Fibroblast of the conjunctiva (primary cell): ENCODE data around the gene ABCA6.

ENCODE experiments used
- DNase-seq: peaks from one replicate; pipeline ENCODE4 v3.0.0-alpha.2; 2010; ENCODE audit warnings: low read depth

Gene ABCA6

GRCh38 chr17:69046121-69046807, 95.4 kb downstream of the ABCA6 start:
- DNase-seq: no peak

DNA sequence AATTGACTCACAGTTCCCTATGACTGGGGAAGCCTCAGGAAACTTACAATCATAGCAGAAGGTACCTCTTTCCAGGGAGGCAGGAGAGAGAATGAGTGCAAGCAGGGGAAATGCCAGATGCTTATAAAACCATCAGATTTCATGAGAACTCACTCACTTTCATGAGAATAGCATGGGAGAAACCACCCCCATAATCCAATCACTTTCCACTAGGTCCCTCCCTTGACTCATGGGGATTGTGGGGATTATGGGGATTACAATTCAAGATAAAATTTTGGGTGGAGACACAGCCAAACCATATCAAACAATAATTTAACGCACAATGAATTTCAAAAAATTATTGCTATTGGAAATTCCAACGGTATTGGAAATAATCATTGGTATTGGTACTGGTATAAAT, 96.0 kb downstream of the ABCA6 start:
- no peak for DNase-seq

DNA sequence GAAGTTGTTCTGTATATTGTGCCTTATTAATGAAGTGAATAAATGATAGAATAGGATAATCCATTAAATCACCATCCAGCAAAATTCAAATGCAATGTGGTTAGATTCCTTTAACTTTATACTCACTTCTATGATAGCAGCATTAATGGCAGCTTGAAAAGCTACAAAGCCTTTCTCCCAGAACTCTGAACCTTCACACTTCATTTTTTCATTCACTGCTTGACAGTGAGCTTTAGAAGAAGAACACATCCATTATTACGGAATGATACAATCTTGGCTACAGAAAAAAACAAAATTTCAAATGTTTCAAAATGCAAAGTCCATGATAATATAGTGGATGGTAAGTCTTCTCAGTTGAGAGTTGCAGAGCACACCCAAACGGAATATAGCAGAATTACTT, 97.3 kb downstream of the ABCA6 start:
- DNase-seq: no peak

GRCh38 chr17:69043098-69043734, 98.5 kb downstream of the ABCA6 start:
- DNase-seq: no peak

- no peak for DNase-seq
Observed at GRCh38 chr17:69042308-69042707, 99.4 kb downstream of the ABCA6 start.

DNA sequence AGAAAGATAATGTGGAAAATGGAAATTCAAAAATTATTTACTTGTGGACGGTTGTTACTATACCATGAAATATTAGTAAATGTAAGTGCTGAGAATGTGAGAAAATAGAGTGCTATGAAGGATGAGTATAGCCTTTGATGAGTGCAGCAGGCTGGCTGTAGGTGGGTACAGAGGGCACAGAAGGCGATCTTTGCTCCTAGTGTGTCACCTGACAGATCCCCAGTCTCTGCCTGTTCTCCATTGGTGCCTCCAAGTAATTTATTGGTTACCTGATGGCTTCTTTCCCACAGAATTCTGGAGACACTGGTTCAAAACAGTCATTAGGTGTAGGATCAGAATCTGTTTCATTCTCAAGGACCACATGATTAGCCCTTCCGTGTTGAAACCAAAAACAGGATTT, 109.9 kb downstream of the ABCA6 start:
- DNase-seq: no peak

DNA sequence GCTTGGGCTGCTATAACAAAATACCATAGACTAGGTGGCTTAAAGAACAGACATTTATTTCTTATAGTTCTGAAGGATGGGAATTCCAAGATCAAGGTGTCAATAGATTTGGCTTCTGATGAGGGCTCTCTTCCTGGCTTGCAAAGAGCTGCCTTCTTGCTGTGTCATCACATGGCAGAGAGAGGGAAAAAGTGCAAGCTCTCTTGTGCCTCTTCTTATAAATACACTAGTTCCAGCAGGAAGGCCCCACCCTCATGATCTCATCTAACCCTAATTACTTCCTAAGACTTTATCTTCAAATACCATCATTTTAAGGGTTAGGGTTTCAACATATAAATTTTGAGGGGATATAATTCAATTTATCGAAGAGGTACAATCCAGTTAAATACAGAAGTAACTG, 111.5 kb downstream of the ABCA6 start:
- no peak for DNase-seq
